Endothelial cell of umbilical vein (primary cell): ENCODE results near the gene ANXA9. TPM values are rescaled to one million over a fixed set of nuclear protein-coding genes. Genes with fewer than 3 reads are reported as not detected.

ENCODE experiments used
- BruUV-seq: library from RNA; stranded (reverse); fragments of 400-500 nt; replicated peaks from 2 replicates; lab custom pipeline; 2021; lab: Mats Ljungman, UMichigan
- CTCF ChIA-PET: fragments of 300-600, 350-600 bp; sonication (Branson Sonifier 250); formaldehyde crosslinking; loops from one replicate; lab custom pipeline; 2021; ENCODE audit warnings: antibody characterized with exemption, inconsistent platforms; lab: Charles Lee
- POLR2A ChIA-PET: fragments of 300-600, 350-600 bp; sonication (Branson Sonifier 250); formaldehyde crosslinking; loops from one replicate; lab custom pipeline; 2021; ENCODE audit warnings: antibody characterized with exemption, inconsistent platforms; lab: Charles Lee
- DNase-seq: peaks from one replicate; pipeline ENCODE4 v3.0.0-alpha.2; 2011; ENCODE audit warnings: low read depth, low spot score
- FAIRE-seq: peaks from 2 replicates; lab custom pipeline; 2011; peaks lifted over from hg19 to GRCh38; lab: Jason Lieb, UNC
- H2AFZ ChIP-seq: 2 replicates; pipeline ENCODE4 v1.6.0; 2012; ENCODE audit warnings: low read depth, low read length, control low read depth, inconsistent platforms
- H3K27ac ChIP-seq: 2 replicates; pipeline ENCODE4 v1.5.1; 2011; ENCODE audit warnings: low read depth, mild to moderate bottlenecking, control low read depth, low read length, moderate library complexity; ENCODE audit not compliant: insufficient read depth
- H3K27me3 ChIP-seq, 2 experiments: 2 replicates each; pipeline versions ENCODE4 v1.6.0 to v1.6.1; 2011; ENCODE audit warnings: low read length in 2 of 2, mixed read lengths in 1 of 2; ENCODE audit not compliant: control insufficient read depth in 2 of 2, insufficient read depth in 2 of 2
- H3K36me3 ChIP-seq, 2 experiments: 2 replicates in 1 of 2; 3 replicates in 1 of 2; pipeline ENCODE4 v1.5.1; 2011; ENCODE audit warnings: low read length in 2 of 2, mild to moderate bottlenecking in 1 of 2, moderate library complexity in 1 of 2; ENCODE audit not compliant: control insufficient read depth in 2 of 2, insufficient read depth in 2 of 2; ENCODE audit errors: extremely low read depth in 1 of 2
- H3K4me1 ChIP-seq: 3 replicates; pipeline ENCODE4 v1.5.1; 2011; ENCODE audit warnings: mild to moderate bottlenecking, low read length; ENCODE audit not compliant: control insufficient read depth, insufficient read depth; ENCODE audit errors: extremely low read depth
- H3K4me2 ChIP-seq: 2 replicates; pipeline ENCODE4 v1.6.1; 2011; ENCODE audit warnings: low read length, control low read depth, mixed read lengths; ENCODE audit not compliant: insufficient read depth
- H3K4me3 ChIP-seq, 3 experiments: fragments of 200-600 bp in 1 of 3; sonication (generic), shearing (Covaris generic) in 1 of 3; replicated peaks in 1 of 3; 2 replicates each; pipeline ENCODE4 v1.5.1; 2011 to 2016; ENCODE audit warnings: control low read depth in 3 of 3, low read length in 3 of 3, mild to moderate bottlenecking in 2 of 3, inconsistent platforms in 1 of 3, low read depth in 1 of 3, moderate library complexity in 1 of 3; ENCODE audit not compliant: insufficient read depth in 1 of 3
- H3K79me2 ChIP-seq: 2 replicates; pipeline ENCODE4 v1.6.0; 2012; ENCODE audit warnings: low read length, inconsistent platforms; ENCODE audit not compliant: control insufficient read depth, insufficient read depth
- H3K9ac ChIP-seq: replicated peaks from 2 replicates; pipeline ENCODE3; 2011; ENCODE audit warnings: low read length, control low read depth; ENCODE audit not compliant: insufficient read depth; ENCODE audit errors: extremely low read depth
- H3K9me1 ChIP-seq: replicated peaks from 3 replicates; pipeline ENCODE4 v1.6.0; 2011; ENCODE audit warnings: mild to moderate bottlenecking, low read length; ENCODE audit not compliant: control insufficient read depth, insufficient read depth; ENCODE audit errors: extremely low read depth
- H3K9me3 ChIP-seq: replicated peaks from 2 replicates; pipeline ENCODE4 v1.5.1; 2012; ENCODE audit warnings: low read length, inconsistent platforms; ENCODE audit not compliant: control insufficient read depth, insufficient read depth
- H4K20me1 ChIP-seq: replicated peaks from 2 replicates; pipeline ENCODE3; 2011; ENCODE audit warnings: mild to moderate bottlenecking, low read length; ENCODE audit not compliant: control insufficient read depth, insufficient read depth; ENCODE audit errors: extremely low read depth
- EZH2 ChIP-seq: IDR thresholded peaks from 2 replicates; pipeline ENCODE4 v1.6.1; 2012; ENCODE audit warnings: borderline replicate concordance, low read depth, mild to moderate bottlenecking, moderate library complexity, low read length, inconsistent platforms; ENCODE audit not compliant: severe bottlenecking
- FOS ChIP-seq: IDR thresholded peaks from 2 replicates; pipeline ENCODE4 v1.6.1; 2011; ENCODE audit warnings: mild to moderate bottlenecking, low read length, moderate library complexity, borderline replicate concordance; ENCODE audit not compliant: insufficient read depth
- GATA2 ChIP-seq: IDR thresholded peaks from 2 replicates; pipeline ENCODE4 v1.7.0; 2011; ENCODE audit warnings: low read depth, mild to moderate bottlenecking, moderate library complexity, mixed read lengths, low read length; ENCODE audit not compliant: insufficient read length, insufficient read depth
- JUN ChIP-seq: IDR thresholded peaks from 2 replicates; pipeline ENCODE4 v1.6.1; 2011; ENCODE audit warnings: borderline replicate concordance, low read depth; ENCODE audit not compliant: insufficient read length, insufficient read depth
- MAX ChIP-seq: IDR thresholded peaks from 2 replicates; pipeline ENCODE4 v1.6.1; 2011; ENCODE audit not compliant: insufficient read depth, insufficient read length
- MYC ChIP-seq: IDR thresholded peaks from one replicate; pipeline ENCODE4 v1.6.1; 2011; ENCODE audit warnings: mild to moderate bottlenecking, low read depth, low read length
- POLR2A ChIP-seq: IDR thresholded peaks from 2 replicates; pipeline ENCODE4 v1.6.1; 2012; ENCODE audit warnings: low read depth, mild to moderate bottlenecking, control low read depth, low read length
- POLR2AphosphoS5 ChIP-seq: IDR thresholded peaks from 2 replicates; pipeline ENCODE4 v1.6.1; 2012; ENCODE audit warnings: low read depth, mild to moderate bottlenecking, control low read depth, low read length, moderate library complexity; ENCODE audit not compliant: insufficient read depth
- dilution Hi-C: fragments of 300-500 bp; cut with MboI; formaldehyde crosslinking; loops from one replicate; pipeline ENCODE4 v1.15.0; 2019; ENCODE audit warnings: low sequenced_read_pairs; ENCODE audit not compliant: extremely low pct_ligation_motif_present
- intact Hi-C: fragments of 100-400 bp; cut with micrococcal nuclease; formaldehyde crosslinking; loops from one replicate; pipeline ENCODE4 v1.10.0; 2022
- polyA plus RNA-seq, 4 experiments: library from polyadenylated mRNA; depleted of rRNA in 3 of 4; stranded (reverse) in 3 of 4; unstranded in 1 of 4; fragments of >200 nt; gene quantifications; 2 replicates each; pipeline versions ENCODE4 v1.2.1 to v1.2.3, GENCODE V29; 2011 to 2012; ENCODE audit warnings: missing spikeins in 1 of 4
- total RNA-seq: library from RNA; stranded (reverse); gene quantifications from 2 replicates; pipeline ENCODE4 v1.2.3, GENCODE V29; 2021
- TF ChIP-seq, protein P1 (sequence below), 2 donors: IDR thresholded peaks; 1 replicate in 1 of 2; 2 replicates in 1 of 2; pipeline ENCODE4 v1.5.1; 2011; ENCODE audit warnings: low read length in 2 of 2, mild to moderate bottlenecking in 2 of 2, moderate library complexity in 2 of 2, control low read depth in 1 of 2, inconsistent platforms in 1 of 2, low read depth in 1 of 2; ENCODE audit not compliant: insufficient read depth in 1 of 2; ENCODE audit errors: extremely low read depth in 1 of 2

The ANXA9 gene
- total and polyA plus RNA-seq, 2 donors (not counting 3 experiments of a cell fraction or from before 2014, with no cell fraction given), result not detected

DNA sequence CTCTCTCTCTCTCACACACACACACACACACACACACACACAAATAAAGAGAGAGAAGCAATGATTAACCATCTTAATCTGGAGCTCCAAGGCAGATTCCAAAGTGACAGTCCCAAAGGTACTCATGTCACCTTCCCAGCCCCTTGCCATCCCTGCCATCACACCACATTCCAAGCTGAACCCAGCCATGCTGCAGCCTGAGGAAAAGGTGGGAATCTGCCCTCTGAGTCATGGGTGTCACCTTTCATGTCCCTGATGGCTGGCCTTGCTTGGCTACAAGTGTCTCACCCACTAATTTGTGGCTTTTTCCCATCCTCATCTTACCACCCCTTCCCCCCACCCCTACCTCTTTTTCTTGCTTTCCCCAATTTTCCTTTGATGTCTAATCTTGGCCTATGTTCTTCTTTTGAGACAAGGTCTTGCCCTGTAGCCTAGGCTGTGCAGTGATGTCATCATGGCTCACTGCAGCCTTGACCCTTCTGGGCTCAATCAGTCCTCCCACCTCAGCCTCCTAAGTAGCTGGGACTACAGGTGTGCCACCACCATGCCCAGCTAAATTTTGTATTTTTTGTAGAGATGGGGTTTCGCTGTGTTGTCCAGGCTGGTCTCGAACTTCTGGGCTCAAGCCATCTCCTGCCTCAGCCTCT is 3.2 kb downstream of the ANXA9 start:
- Histone ChIP-seq H3K27ac (no peak overlapping the region), H3K9ac (no peak overlapping the region), H4K20me1 (no peaks in the 10 kb centered on the region), H3K36me3 (no peaks in the 10 kb centered on the region), H3K4me2 (no peak overlapping the region), H3K27me3 (no peaks in the 10 kb centered on the region), H3K9me1 (no peaks in the 10 kb centered on the region), H3K4me1 (no peaks in the 10 kb centered on the region), H2AFZ (no peak overlapping the region), H3K79me2 (no peaks in the 10 kb centered on the region), H3K9me3 (no peaks in the 10 kb centered on the region), H3K4me3 (no peak overlapping the region)
- FAIRE-seq, result no peak
- DNase-seq, result no peak
- POLR2A ChIA-PET, result no interaction called here
- dilution Hi-C loops (no loop called here), intact Hi-C loops (no loop called here)
- no TSS peak for BruUV-seq
- CTCF ChIA-PET, result interaction anchor here (1.4 to 17.1 kb wide), 3 partner anchors 12 to 21 kb away, joined by 9 to 278 read pairs (median 27); partner anchors contain the start of gene MINDY1
- TF ChIP-seq MYC, result no peak
- no peak for TF ChIP-seq GATA2
- no peak for TF ChIP-seq JUN
- TF ChIP-seq POLR2AphosphoS5, result no peak
- TF ChIP-seq, protein P1, sequence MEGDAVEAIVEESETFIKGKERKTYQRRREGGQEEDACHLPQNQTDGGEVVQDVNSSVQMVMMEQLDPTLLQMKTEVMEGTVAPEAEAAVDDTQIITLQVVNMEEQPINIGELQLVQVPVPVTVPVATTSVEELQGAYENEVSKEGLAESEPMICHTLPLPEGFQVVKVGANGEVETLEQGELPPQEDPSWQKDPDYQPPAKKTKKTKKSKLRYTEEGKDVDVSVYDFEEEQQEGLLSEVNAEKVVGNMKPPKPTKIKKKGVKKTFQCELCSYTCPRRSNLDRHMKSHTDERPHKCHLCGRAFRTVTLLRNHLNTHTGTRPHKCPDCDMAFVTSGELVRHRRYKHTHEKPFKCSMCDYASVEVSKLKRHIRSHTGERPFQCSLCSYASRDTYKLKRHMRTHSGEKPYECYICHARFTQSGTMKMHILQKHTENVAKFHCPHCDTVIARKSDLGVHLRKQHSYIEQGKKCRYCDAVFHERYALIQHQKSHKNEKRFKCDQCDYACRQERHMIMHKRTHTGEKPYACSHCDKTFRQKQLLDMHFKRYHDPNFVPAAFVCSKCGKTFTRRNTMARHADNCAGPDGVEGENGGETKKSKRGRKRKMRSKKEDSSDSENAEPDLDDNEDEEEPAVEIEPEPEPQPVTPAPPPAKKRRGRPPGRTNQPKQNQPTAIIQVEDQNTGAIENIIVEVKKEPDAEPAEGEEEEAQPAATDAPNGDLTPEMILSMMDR (IDR thresholded peaks at IDR 0.05; ENCODE audit: extremely low read depth in 1 of 2, insufficient read depth in 1 of 2, low read depth in 1 of 2, low read length in 2 of 2), result no peak
- no peak for TF ChIP-seq MAX
- TF ChIP-seq EZH2, result no peak
- TF ChIP-seq FOS, result no peak
- TF ChIP-seq POLR2A, result no peak
